NT2/D1 (cell line): ENCODE measurements around the gene MKS1.

Experiments used
- DNase-seq: peaks from one replicate; pipeline ENCODE4 v3.0.0-alpha.2; 2011; ENCODE audit warnings: low read depth, low spot score
- H3K27me3 ChIP-seq: 2 replicates; pipeline ENCODE4 v1.6.0; 2011; ENCODE audit warnings: mild to moderate bottlenecking; ENCODE audit not compliant: insufficient read length, insufficient read depth
- H3K36me3 ChIP-seq: 2 replicates; pipeline ENCODE4 v1.6.1; 2011; ENCODE audit warnings: mild to moderate bottlenecking, low read length, mixed read lengths; ENCODE audit not compliant: insufficient read depth, insufficient read length
- H3K4me1 ChIP-seq: 2 replicates; pipeline ENCODE4 v1.5.1; 2011; ENCODE audit not compliant: insufficient read depth, insufficient read length
- H3K4me3 ChIP-seq: 2 replicates; pipeline ENCODE4 v1.5.1; 2011; ENCODE audit warnings: low read depth; ENCODE audit not compliant: insufficient read length
- H3K9ac ChIP-seq: 2 replicates; pipeline ENCODE4 v1.6.0; 2011; ENCODE audit warnings: low read depth; ENCODE audit not compliant: insufficient read length
- H3K9me3 ChIP-seq: 2 replicates; pipeline ENCODE4 v1.5.1; 2011; ENCODE audit warnings: mild to moderate bottlenecking, low read length; ENCODE audit not compliant: insufficient read depth
- SUZ12 ChIP-seq: IDR thresholded peaks from 2 replicates; pipeline ENCODE4 v1.6.1; 2011; ENCODE audit not compliant: insufficient read length, insufficient read depth; ENCODE audit errors: extremely low read depth
- YY1 ChIP-seq: IDR thresholded peaks from 2 replicates; pipeline ENCODE4 v1.6.1; 2011; ENCODE audit not compliant: insufficient read length, insufficient read depth
- ZNF274 ChIP-seq: IDR thresholded peaks from 2 replicates; pipeline ENCODE4 v1.6.1; 2011; ENCODE audit warnings: mild to moderate bottlenecking, low read depth, low read length

Gene MKS1

GRCh38 chr17:58187063-58187462 is 32.0 kb downstream of the MKS1 start:
- H3K9ac ChIP-seq = no peak overlapping the region
- H3K27me3 ChIP-seq = peaks cover 11% of the 10 kb centered on the region
- H3K4me3 ChIP-seq = no peak overlapping the region
- no peak for DNase-seq
- TF ChIP-seq SUZ12 (no peak), ZNF274 (no peak), YY1 (no peak)
- no peaks in the 10 kb centered on the region for H3K9me3 ChIP-seq
- H3K36me3 ChIP-seq = no peaks in the 10 kb centered on the region
- peaks cover 14% of the 10 kb centered on the region for H3K4me1 ChIP-seq

DNA sequence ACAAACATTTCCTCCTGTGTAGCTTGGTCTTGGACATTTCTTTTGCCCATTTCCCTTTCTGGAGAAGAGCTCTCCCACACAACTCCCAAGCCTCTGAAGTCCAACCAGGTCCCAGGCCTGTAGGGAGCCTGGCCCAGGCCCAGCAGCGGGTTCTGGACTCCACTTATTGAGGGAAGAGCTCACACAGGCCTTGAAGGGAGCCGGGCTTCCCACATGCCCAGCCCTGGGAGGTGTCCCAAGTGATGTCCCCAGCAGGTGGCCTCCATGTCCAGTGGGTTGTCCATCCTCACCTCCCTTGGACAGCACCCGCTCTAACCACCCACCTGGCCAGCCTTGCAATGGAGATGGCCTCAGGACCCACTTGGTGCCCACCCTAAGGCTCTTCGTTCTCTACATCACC is 32.5 kb downstream of the MKS1 start:
- H3K36me3 ChIP-seq = no peaks in the 10 kb centered on the region
- peaks cover 14% of the 10 kb centered on the region for H3K4me1 ChIP-seq
- no peak overlapping the region for H3K4me3 ChIP-seq
- TF ChIP-seq YY1 = no peak
- no peak for TF ChIP-seq SUZ12
- no peak for TF ChIP-seq ZNF274
- H3K9ac ChIP-seq = no peak overlapping the region
- peaks cover 11% of the 10 kb centered on the region for H3K27me3 ChIP-seq
- no peaks in the 10 kb centered on the region for H3K9me3 ChIP-seq
- no peak for DNase-seq

- no peak overlapping the region for H3K4me3 ChIP-seq
- H3K9me3 ChIP-seq = no peaks in the 10 kb centered on the region
- no peaks in the 10 kb centered on the region for H3K36me3 ChIP-seq
- DNase-seq = no peak
- peak overlapping the region; percentile 38 for H3K9ac ChIP-seq
- H3K27me3 ChIP-seq = peaks cover 11% of the 10 kb centered on the region
- no peak for TF ChIP-seq YY1
- TF ChIP-seq SUZ12 = no peak
- TF ChIP-seq ZNF274 = no peak
- peaks cover 11% of the 10 kb centered on the region for H3K4me1 ChIP-seq
Measured at GRCh38 chr17:58184986-58185761, 33.9 kb downstream of the MKS1 start.

- TF ChIP-seq ZNF274 (no peak), YY1 (no peak), SUZ12 (no peak)
- Histone ChIP-seq H3K9ac (peak overlapping the region; percentile 32), H3K36me3 (no peaks in the 10 kb centered on the region), H3K4me3 (no peak overlapping the region), H3K27me3 (peaks cover 11% of the 10 kb centered on the region), H3K4me1 (peaks cover 11% of the 10 kb centered on the region), H3K9me3 (no peaks in the 10 kb centered on the region)
- DNase-seq = peak; percentile 65
Measured at GRCh38 chr17:58184308-58184985, 34.6 kb downstream of the MKS1 start.

DNA sequence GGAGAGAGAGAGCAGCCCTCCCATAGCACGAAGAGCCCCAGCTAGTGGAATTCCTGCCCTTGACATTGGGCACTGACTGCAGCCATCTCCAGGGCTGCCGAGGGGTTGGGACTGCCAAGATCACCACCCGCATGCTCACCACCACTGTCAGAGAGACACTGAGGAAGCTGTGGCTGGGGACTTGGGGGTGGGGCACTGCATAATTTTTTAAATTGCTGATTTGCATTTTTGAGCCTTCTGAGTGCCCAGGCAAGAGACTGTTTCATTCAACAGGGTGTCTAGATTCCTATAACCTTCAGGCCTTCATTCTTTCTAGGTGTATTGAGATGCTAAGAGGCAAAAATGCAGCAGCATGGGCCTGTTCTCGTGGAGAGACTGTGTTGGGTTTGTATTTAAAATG is 35.5 kb downstream of the MKS1 start:
- Histone ChIP-seq H3K4me1 (peaks cover 11% of the 10 kb centered on the region), H3K36me3 (no peaks in the 10 kb centered on the region), H3K27me3 (peaks cover 11% of the 10 kb centered on the region), H3K9ac (no peak overlapping the region), H3K4me3 (no peak overlapping the region), H3K9me3 (no peaks in the 10 kb centered on the region)
- TF ChIP-seq ZNF274 (no peak), SUZ12 (no peak), YY1 (no peak)
- DNase-seq = no peak

DNA sequence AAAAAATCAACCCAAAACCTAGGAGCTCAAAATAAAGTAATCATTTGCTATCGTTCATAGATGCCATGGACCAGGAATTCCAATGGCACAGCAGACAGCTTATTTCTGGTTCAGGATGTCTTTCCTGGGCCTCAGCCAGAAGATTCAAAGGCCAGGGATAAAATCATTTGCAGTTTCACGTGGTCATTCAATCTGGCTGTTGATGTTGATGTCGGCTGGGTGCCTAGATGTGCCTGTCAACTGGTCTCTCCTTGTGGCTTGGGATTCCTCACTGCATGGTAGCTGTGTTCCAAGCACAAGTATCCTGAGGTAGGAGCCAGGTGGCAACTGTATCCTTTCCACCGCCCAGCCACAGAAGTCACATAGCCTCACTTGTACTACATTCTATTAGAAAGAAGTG is 37.3 kb downstream of the MKS1 start:
- H3K36me3 ChIP-seq = no peaks in the 10 kb centered on the region
- H3K4me3 ChIP-seq = no peak overlapping the region
- peaks cover 11% of the 10 kb centered on the region for H3K27me3 ChIP-seq
- TF ChIP-seq SUZ12 = no peak
- TF ChIP-seq ZNF274 = no peak
- no peak for TF ChIP-seq YY1
- DNase-seq = no peak
- H3K9ac ChIP-seq = no peak overlapping the region
- no peaks in the 10 kb centered on the region for H3K9me3 ChIP-seq
- peaks cover 11% of the 10 kb centered on the region for H3K4me1 ChIP-seq

DNA sequence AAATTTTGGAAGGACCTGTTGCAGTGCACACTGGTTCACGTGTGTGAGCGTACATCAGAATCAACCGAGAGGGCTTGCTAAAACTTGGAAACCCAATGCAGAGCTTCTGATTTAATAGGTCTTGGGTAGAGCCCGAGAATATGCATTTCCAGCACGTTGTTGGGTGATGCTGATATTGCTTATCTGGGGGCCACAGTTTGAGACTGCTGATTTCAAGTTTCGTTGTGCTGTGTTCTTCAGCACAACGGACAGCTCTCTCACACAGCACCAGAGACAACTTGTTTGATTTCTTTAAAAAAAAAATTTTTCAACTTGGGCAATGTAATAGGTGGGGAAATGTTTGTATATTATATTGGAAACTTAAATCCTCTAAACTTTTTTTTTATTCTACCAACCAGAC is 42.9 kb downstream of the MKS1 start:
- no peak for DNase-seq
- Histone ChIP-seq H3K9me3 (no peaks in the 10 kb centered on the region), H3K36me3 (no peaks in the 10 kb centered on the region), H3K4me3 (no peak overlapping the region), H3K4me1 (no peaks in the 10 kb centered on the region), H3K27me3 (peaks cover 10% of the 10 kb centered on the region), H3K9ac (no peak overlapping the region)
- no peak for TF ChIP-seq YY1
- no peak for TF ChIP-seq ZNF274
- TF ChIP-seq SUZ12 = no peak
